ENCODE results near the gene GSTM3.

The GSTM3 gene

GRCh38 chr1:109768820-109769219, 28.0 kb upstream of the GSTM3 start:
- POLR2A ChIA-PET, result interaction anchor here (1.3 kb wide), 1 partner anchor 223 kb away, joined by 3 read pairs; no protein-coding TSS in a partner anchor
- TF ChIP-seq ZNF600 (tag by site-specific recombination; IDR thresholded peaks at IDR 0.05) (no peak), ZNF501 (tag by site-specific recombination; IDR thresholded peaks at IDR 0.05) (no peak)
- TF ChIP-seq, protein P1, sequence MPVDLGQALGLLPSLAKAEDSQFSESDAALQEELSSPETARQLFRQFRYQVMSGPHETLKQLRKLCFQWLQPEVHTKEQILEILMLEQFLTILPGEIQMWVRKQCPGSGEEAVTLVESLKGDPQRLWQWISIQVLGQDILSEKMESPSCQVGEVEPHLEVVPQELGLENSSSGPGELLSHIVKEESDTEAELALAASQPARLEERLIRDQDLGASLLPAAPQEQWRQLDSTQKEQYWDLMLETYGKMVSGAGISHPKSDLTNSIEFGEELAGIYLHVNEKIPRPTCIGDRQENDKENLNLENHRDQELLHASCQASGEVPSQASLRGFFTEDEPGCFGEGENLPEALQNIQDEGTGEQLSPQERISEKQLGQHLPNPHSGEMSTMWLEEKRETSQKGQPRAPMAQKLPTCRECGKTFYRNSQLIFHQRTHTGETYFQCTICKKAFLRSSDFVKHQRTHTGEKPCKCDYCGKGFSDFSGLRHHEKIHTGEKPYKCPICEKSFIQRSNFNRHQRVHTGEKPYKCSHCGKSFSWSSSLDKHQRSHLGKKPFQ (tag by site-specific recombination; IDR thresholded peaks at IDR 0.05), result no peak
- H3K27ac ChIP-seq (ENCODE audit: extremely low read depth, low read depth, low read length), result no peak overlapping the region
- CTCF ChIA-PET, result interaction anchor here (1.1 to 12.2 kb wide), 2 partner anchors 130 to 215 kb away, joined by 6 to 345 read pairs; partner anchors contain the start of gene AHCYL1
- H3K36me3 ChIP-seq (ENCODE audit: control insufficient read depth in 2 of 2, insufficient read depth in 1 of 2, low read length in 2 of 2), result no peaks in the 10 kb centered on the region
- H3K9me3 ChIP-seq (ENCODE audit: control insufficient read depth, insufficient read depth, low read depth, low read length), result no peaks in the 10 kb centered on the region
- no peak overlapping the region for H3K4me3 ChIP-seq (ENCODE audit: low read depth, low read length)
- H3K4me1 ChIP-seq (ENCODE audit: control insufficient read depth, insufficient read depth, low read length), result no peaks in the 10 kb centered on the region

- Histone ChIP-seq H3K4me1 (ENCODE audit: control insufficient read depth, insufficient read depth, low read length) (no peaks in the 10 kb centered on the region), H3K36me3 (ENCODE audit: control insufficient read depth in 2 of 2, insufficient read depth in 1 of 2, low read length in 2 of 2) (no peaks in the 10 kb centered on the region), H3K27ac (ENCODE audit: extremely low read depth, low read depth, low read length) (no peak overlapping the region), H3K4me3 (ENCODE audit: low read depth, low read length) (no peak overlapping the region), H3K9me3 (ENCODE audit: control insufficient read depth, insufficient read depth, low read depth, low read length) (no peaks in the 10 kb centered on the region)
- TF ChIP-seq ZNF521 (tag by site-specific recombination; IDR thresholded peaks at IDR 0.05) (no peak), KLF1 (tag by site-specific recombination; IDR thresholded peaks at IDR 0.05) (no peak), YY2 (tag by site-specific recombination; IDR thresholded peaks at IDR 0.05) (no peak), ZNF214 (tag by site-specific recombination; IDR thresholded peaks at IDR 0.05; ENCODE audit: borderline replicate concordance) (no peak), RBAK (tag by site-specific recombination; IDR thresholded peaks at IDR 0.05) (no peak), ZNF473 (tag by site-specific recombination; IDR thresholded peaks at IDR 0.05) (no peak), ZNF132 (tag by site-specific recombination; IDR thresholded peaks at IDR 0.05; ENCODE audit: borderline replicate concordance) (no peak), ZNF311 (tag by site-specific recombination; IDR thresholded peaks at IDR 0.05; ENCODE audit: borderline replicate concordance) (no peak), GLIS1 (tag by site-specific recombination; IDR thresholded peaks at IDR 0.05) (no peak), ZNF560 (tag by site-specific recombination; IDR thresholded peaks at IDR 0.05; ENCODE audit: borderline replicate concordance) (no peak)
- TF ChIP-seq, protein P2, sequence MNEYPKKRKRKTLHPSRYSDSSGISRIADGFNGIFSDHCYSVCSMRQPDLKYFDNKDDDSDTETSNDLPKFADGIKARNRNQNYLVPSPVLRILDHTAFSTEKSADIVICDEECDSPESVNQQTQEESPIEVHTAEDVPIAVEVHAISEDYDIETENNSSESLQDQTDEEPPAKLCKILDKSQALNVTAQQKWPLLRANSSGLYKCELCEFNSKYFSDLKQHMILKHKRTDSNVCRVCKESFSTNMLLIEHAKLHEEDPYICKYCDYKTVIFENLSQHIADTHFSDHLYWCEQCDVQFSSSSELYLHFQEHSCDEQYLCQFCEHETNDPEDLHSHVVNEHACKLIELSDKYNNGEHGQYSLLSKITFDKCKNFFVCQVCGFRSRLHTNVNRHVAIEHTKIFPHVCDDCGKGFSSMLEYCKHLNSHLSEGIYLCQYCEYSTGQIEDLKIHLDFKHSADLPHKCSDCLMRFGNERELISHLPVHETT (tag by site-specific recombination; IDR thresholded peaks at IDR 0.05), result no peak
- TF ChIP-seq, protein P3, sequence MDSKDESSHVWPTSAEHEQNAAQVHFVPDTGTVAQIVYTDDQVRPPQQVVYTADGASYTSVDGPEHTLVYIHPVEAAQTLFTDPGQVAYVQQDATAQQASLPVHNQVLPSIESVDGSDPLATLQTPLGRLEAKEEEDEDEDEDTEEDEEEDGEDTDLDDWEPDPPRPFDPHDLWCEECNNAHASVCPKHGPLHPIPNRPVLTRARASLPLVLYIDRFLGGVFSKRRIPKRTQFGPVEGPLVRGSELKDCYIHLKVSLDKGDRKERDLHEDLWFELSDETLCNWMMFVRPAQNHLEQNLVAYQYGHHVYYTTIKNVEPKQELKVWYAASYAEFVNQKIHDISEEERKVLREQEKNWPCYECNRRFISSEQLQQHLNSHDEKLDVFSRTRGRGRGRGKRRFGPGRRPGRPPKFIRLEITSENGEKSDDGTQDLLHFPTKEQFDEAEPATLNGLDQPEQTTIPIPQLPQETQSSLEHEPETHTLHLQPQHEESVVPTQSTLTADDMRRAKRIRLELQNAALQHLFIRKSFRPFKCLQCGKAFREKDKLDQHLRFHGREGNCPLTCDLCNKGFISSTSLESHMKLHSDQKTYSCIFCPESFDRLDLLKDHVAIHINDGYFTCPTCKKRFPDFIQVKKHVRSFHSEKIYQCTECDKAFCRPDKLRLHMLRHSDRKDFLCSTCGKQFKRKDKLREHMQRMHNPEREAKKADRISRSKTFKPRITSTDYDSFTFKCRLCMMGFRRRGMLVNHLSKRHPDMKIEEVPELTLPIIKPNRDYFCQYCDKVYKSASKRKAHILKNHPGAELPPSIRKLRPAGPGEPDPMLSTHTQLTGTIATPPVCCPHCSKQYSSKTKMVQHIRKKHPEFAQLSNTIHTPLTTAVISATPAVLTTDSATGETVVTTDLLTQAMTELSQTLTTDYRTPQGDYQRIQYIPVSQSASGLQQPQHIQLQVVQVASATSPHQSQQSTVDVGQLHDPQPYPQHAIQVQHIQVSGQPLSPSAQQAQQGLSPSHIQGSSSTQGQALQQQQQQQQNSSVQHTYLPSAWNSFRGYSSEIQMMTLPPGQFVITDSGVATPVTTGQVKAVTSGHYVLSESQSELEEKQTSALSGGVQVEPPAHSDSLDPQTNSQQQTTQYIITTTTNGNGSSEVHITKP (tag by site-specific recombination; IDR thresholded peaks at IDR 0.05), result no peak
- ChIA-PET CTCF (interaction anchor here (1.1 to 12.2 kb wide), 2 partner anchors 129 to 216 kb away, joined by 6 to 345 read pairs; partner anchors contain the start of gene AHCYL1), POLR2A (no interaction called here)
These were observed 27.5 kb upstream of the GSTM3 start for GRCh38 chr1:109768335-109768650.

Measured in HEK293 (cell line).